Activated CD8-positive, alpha-beta memory T cell treated with anti-CD3 and anti-CD28 coated beads for 1 hour (primary cell): Measurements from ENCODE around the gene CEP295NL.
"Not testable (repeated sequence)": the region's sequence is repeated elsewhere in the genome, so short reads cannot be mapped to it uniquely, and the experiment has no call there.

ENCODE experiments used
- DNase-seq, 2 donors: peaks; one replicate each; pipeline ENCODE4 v3.0.0-alpha.2; 2020; ENCODE audit warnings: low read depth in 1 of 2; ENCODE audit errors: extremely low read depth in 1 of 2

The CEP295NL gene, protein sequence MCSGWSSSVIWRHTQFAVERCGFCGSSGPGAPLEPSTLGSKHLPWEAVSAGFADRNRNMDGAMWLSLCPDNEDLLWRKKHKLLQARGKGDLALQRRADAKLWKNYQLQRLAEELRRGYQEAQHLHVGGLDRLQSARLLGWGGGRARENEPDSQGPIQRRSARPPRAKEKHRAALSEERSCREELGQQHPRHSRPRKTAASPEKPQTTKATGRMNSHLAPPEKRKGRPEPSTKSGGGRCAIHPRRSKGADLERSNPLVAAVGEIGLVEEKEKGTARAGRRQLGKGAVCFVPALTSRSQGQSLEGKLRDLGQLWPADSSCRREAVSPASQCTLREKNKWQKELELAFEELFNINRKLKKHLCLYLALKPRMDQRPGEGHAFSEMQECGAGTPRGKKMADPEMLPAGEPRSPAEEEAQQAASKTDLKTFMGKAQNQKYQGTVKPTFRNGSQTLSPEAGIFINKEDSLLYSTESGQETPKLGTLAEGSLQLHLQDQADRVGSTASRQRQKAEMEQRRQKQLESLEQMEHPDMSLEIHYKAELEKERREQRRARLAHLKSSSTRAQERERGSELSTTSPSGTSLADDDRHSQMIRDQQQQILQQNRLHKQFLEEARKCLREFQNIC

DNA sequence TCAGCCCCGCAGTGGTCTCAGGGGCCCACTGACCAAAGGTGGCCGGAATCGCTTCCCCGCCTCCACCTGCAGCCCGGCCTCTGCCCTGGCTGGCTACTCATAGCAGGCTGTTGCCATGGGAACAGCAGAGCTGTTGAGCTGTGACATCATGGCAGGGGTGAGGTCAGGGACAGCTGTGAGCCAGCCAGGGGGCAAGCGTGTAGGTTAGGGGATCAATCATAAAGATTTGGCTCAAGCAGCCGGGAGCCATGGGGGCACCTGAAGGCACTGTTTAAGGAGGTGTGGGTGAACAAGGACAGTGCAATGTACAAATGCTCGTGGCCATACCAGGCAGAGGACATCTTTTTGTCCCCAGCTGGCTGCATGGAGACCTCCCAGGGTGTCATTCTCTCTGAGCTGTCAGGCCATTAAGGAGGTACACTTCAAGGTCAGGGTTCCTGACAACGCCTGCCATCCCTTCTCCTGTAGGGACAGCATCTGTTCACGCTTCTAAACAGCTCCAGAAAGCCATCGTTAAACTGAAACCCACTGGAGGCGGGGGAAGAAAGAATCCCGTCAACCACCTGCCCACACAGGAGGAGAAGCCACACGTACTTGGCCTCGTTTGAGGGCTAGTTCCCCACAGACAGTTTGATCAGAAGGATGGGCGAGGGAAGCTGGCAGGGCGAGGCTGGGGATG is at the start of gene CEP295NL:
Gene CEP295NL (minus strand): TSS at position 101 of the 679 bp plus-strand sequence. CDS start 1,373 bp downstream, outside the sequence.
- DNase-seq, result no peak

DNA sequence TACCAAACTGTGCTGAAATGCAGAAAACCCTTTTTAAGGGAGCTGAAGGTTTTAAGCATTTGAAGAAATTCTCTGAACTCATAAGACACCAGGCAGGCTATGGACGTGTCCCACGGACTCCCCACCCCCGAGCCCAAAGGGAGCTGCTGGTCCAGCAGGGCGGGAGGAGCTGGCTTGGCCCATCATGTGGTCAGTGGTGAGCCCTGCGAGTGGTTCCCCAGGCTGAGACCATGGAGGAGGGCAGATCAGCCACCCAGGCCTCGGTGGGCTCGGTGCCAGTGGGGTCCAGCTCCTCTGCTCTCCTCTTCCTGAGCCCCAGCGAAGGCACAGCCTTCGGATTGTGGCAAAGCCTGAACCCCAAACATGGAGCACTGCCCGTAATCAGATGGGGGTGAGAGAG is 49.7 kb upstream of the CEP295NL start:
- no peak for DNase-seq

DNA sequence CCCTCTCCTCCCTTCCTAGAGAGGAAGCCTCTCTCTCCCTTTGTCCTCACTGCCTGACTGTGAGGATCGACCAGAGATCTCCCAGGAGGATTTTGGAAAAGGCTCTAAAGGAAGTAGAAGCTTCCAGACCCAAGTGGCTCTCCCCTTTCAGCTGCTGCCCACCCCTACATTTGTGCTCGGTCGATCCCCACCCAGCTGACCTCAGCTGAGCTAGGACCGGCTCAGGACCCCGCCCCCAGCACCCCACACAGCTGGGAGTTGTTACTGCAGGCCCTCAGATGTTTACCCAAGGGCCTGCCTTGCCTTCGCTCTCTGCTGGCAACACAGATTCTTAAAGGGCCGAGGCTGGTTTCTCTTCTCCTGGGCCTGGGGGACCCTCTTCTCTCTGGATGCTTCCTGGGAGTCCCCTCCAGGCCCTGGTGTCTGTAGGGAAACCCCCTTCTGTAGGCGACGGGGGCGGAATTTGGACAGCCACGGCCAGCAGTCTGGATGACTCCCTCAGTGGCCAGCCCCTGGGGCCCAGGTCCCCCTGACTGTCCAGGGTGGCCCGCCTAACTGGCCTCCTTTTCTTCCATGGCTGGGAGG is 49.1 kb upstream of the CEP295NL start:
- no peak for DNase-seq

DNA sequence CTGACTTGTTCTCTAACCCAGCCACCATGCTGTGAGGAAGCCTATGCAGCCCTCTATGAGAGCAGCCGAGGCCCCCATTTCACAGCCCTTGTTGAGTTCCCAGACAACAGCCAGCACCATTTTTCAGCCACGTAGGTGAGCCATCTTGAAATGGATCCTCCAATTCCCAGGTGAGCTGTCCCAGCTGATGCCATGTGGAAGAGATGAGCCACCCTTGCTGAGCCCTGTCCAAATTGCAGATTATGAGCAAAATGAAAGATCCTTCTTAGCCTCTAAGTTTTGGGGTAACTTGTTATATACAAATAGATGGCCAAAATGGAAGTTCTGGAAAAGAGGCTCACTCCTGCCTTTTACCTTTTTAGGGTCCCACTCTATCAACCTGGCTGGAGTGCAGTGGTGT is 47.9 kb upstream of the CEP295NL start:
- no peak for DNase-seq

DNA sequence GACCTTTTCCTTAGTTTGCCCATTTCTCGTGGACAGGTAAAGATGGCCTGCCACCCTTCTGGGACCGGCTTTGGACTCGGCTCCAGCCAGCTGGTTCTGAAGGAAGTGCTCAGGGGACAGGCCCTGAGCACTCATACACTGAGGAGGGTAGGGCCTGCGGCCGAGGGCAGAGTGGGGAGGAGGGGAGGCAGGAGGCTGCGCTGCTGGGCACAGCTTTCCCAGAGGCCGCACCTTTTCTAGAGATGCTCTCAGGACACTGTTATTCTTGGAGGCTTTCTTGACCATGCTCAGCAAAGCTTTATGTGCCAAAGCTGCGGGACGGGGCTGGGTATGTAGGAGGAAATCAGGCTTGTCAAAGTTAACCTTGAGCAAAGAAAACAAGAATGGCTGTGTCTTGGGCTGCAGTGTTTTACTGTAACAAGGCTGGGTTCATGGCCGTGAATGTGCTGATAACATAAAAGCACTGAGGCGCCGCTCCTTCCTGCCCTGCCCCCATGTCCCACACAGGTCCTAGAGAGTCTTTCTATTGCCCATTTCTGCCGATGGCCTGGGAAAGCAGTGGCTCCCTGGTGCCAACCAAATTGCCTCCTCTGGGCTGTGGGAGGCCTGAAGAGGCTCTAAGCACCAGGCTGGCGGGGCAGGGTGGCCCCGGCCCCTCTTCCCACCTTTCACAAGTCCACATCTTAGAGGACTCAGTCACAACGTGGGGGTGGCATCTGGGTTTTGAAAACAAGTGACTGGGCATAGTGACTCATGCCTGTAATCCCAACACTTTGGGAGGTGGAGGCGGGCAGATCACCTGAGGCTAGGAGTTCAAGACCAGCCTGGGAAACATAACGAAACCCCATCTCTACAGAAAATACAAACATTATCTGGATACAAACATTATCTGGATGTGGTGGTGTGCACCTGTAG is 44.5 kb upstream of the CEP295NL start:
- no peak for DNase-seq

DNA sequence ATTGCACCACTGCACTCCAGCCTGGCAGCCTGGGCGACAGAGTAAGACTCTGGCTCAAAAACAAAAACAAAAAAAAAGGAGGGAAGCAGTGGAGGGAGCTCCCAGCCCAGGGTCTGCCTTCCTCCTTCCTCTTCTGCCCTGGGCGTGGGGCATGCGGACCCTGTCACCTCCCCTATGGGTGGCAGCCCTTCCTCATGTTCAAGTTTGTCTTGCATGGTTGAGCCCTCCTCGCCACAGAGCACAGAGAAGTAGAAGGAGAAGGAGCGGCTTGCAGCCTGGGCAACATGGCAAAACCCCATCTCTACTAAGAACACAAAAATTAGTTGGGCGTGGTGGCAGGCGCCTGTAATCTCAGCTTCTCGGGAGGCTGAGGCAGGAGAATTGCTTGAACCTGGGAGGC is 43.6 kb upstream of the CEP295NL start:
- DNase-seq, result no peak

DNA sequence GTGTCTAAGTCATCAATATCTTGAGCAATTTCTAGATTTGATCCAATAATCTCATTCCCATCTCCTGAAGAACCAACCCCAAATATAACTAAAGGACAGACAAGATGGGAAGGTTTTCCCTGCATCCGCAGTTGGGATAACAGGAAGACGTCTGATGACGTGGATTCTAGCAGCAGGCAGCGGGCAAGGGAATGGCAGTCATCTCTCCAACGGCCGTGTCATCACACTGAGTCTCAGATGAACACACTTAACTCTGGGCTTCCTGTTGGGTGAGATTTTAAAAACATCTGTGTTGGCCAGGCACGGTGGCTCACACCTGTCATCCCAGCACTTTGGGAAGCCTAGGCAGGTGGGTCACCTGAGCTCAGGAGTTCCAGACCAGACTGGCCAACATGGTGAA is 43.1 kb upstream of the CEP295NL start:
- DNase-seq, result no peak

DNA sequence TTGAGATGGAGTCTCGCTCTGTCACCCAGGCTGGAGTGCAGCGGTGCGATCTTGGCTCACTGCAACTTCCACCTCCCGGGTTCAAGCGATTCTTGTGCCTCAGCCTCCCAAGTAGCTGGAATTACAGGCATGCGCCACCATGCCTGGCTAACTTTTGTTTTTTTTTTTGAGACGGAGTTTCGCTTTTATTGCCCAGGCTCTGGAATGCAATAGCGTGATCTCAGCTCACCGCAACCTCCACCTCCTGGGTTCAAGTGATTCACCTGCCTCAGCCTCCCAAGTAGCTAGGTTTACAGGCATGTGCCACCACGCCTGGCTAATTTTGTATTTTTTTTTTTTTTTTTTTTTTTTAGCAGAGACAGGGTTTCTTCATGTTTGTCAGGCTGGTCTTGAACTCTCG is 42.5 kb upstream of the CEP295NL start:
- not testable (repeated sequence) for DNase-seq

DNA sequence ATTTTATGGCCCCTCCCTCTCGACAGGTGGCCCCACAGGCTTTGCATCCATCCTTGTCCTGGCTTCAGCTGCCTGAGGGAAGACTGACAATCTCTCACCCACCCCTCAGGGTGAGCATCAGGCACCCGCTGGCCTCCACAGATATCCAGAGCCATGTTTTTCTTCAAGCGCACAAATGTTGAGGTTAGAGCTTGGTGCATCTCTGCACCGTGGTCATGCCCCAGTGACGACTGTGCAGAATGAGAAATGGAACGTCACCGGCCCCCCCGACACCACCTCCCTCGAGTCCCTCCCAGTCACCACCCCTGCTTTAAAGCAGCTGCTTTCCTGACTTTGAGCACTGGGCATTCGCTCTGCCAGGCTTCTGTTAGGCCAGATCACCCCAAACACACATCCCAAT is 42.0 kb upstream of the CEP295NL start:
- DNase-seq, result no peak

DNA sequence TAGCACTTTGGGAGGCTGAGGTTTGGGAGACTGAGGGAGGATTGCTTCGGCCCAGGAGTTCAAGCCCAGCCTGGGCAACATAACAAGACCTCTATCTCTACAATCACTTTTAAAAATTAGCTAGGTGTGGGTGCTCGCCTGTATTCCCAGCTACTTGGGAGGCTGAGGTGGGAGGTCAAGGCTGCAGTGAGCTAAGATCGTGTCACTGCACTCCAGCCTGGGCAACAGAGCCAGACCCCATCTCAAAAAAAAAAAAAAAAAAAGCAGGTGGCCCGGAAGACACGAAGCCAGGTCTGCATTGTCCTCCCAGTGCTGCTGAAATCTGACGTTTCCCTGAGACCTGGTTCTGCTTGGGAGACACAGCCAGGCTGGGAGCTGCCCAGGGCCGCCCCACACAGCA is 41.0 kb upstream of the CEP295NL start:
- DNase-seq, result no peak

DNA sequence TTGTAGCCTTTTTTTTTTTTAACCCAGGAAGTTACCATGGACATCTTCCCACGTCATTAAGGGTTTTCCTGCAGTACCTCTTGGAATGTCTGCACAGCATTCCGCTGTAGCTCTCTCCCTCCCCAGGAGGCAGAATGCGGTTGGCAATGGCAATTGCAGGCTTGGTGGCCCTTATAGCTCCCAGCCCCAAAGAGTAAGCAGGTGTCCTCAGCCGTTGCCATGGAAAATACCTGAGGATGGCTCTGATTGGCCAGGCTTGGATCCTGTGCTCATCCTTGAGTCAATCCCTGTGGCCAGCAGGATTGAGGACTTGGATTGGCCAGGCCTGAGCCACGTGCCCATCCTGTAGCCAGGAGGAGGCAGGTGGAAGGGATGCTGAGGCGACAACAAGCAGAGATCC is 37.7 kb upstream of the CEP295NL start:
- no peak for DNase-seq

DNA sequence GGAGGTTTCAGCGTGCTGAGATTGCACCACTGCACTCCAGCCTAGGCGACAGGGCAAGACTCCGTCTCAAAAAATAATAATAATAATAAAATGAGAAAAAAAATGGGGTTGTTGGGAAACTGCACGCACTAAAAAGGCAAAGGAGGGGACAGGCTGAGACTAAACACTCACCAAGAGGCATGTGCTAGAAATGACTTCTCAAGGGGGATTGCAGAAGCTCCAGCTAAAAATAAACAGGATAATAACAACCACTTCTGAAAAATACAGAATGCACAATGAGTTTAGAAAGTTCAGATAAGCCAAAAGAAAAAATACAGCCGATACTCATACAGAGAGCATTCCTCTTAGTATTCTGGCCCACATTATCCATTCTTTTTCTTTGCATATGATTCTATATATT is 37.3 kb upstream of the CEP295NL start:
- no peak for DNase-seq

DNA sequence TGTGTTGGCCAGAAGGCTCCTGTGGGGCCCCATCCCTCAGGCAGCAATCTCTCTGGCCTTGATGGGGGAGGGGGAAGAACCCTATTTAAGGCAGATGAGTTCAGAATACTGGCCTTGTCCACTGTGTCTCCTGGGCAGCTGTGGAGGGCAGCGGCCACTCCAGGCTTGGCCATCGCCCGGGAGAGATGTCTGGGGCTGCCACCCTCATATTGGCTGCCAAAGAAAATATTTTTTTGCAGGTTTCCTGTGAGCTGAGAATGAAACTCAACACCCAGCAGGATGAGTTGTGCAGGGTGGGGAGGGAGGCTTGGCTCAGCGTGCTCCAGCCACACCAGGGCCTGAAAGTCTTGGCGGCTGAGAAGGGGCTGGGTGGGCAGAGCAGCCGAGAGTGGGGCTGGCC is 36.6 kb upstream of the CEP295NL start:
- no peak for DNase-seq

DNA sequence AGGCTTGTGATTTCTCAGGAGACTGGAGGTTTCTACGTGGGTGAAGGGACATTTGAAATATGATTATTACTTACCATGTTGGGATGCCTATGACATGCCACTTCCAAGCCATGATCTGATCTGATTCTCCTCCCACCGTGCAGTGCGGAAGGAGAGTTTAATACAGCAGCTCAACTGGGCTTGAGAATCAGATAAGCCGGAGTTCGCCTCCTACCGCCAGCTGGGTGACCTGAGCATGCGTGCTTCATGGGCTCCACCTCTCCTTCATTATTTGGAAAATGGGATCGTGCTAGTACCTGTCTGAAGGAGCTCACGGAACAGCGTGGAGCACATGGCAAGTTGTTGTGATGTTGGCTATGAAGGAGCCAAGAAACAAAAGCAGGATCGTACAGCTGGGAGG is 34.6 kb upstream of the CEP295NL start:
- DNase-seq, result no peak

DNA sequence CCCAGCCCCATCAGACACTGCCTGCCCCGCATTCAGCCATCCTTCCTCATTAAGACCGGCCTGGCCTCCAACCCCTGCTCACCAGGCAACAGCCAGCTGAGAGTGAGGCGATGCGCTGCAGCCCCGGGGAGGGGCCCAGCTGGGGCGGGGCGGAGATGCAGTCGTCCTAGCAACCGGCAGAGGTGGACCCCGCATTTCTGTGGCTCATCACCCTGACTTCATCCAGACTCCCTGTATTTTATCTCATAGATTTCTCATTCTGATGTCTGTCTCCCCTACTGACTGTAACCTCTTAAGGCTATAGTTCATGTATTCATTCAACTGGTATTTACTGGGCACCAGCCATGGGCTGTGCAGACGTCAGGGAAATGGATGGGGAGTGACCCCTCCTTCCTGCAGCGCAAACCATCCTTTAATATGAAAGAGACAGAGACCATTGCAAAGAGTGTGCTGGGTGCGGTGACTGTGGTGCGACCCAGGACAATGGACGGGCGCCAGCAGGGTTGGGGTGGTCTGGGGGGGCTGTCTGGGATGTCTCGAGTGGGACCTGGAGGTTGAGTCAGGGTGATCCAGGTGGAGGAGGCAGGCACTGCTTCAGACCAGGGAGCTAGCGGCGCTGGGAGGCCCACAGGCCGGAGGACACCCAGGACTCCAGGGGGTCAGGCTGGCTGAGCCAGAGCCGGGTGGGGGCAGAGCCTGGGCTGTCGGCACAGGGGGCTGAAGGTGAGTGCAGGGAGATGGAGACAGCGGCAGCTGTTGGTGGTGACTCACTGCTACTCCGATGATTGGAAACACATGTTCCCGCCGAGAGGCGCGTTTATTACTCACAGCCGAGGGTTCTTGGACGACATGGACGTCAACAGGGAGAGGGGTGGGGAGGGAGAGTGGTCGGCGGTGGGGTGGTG is 32.7 kb upstream of the CEP295NL start:
- DNase-seq, result no peak

DNA sequence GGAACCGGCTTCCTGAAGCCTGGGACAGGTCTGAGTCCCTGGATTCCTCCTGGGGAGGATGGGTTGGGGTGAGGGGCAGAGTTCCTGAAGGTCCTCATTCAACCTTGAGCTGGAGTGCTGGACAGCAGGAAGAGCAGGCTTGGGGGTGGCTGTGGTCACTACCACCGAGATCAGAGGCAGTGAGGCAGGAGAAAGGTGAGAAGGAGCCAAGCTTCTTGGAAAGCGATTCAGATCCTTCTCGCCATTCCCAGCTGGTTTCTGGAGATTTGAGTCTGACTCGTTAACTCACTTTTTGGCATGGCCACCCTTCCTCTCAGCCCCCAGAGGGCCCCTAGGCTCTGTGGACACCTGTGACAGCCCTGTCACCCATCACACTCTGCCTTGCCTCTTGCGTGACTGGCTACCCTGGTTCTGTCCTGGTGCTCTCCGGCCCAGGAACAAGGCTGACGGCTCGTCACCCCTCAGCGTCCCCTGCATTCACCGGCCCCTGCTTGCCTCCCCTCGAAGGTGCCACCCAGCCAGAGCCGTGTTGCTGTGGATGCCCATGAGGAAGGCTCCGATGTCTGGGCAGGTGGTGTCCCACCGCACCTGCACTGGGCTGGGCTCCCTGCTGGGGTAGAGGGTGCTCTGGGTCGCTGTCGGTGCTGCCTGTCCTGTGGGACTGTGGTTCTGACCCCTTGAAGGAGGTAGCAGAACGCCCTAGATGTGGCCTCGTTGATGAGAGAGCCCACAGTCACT is 31.8 kb upstream of the CEP295NL start:
- no peak for DNase-seq

DNA sequence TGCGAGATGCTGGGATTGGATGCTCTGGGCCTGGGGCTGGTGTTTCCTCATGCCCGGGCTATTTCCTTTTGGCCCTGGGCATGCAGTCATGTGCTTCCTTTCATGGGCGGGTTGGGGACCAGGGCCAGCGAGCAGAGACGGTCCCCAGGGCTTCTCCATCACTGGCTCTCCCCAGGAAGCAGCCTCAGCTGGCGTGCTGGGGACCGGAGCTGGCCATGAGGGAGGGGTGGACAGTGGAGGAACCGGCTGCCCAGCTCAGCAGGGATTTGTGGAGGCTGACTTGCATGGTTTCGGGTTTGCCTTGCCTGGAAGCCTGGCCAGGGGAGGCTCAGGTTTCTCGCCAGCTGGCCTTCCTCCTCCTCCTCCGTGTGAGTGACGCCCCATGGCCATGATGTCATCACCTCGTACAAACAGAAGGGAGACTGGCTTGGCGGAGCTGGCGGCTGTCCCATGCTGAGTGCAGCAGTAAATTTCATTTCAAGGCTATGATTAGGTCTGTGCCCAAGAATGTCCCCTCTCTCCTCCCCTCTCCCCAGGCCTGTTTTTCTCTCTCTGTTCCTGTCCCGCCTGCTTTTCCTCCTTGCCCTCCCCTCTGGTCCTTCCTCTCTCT is 31.1 kb upstream of the CEP295NL start:
- no peak for DNase-seq
